Activated T-cell treated with anti-CD3 and anti-CD28 coated beads for 4 hours (primary cell): ENCODE results near the gene PLEK.
A peak's percentile ranks its signal among the peaks of the same experiment; 100 is the strongest.
"Not testable (repeated sequence)": the region's sequence is repeated elsewhere in the genome, so short reads cannot be mapped to it uniquely, and the experiment has no call there.

Experiments
- DNase-seq: peaks from one replicate; pipeline ENCODE4 v3.0.0-alpha.2; 2020

PLEK gene

DNA sequence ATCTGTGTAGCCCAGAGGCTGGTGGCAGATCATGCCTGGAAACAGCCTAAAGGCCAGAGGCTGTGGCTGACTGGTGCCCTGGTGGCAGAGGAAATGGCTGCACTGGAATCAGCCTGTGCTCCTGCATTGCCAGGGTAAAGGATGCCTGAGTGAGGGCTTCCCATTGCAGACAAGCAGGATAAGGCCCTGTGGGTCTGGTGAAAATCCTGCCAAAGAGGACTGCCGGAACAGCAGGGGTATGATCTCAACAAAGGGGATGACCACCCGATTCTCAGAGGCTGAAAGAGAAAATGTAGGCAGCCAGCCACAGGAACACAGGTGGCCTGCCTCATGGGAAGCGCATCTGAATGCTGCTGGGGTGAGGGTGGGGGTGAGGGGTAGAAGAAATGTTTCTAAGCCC, 53.8 kb downstream of the PLEK start:
- no peak for DNase-seq

DNA sequence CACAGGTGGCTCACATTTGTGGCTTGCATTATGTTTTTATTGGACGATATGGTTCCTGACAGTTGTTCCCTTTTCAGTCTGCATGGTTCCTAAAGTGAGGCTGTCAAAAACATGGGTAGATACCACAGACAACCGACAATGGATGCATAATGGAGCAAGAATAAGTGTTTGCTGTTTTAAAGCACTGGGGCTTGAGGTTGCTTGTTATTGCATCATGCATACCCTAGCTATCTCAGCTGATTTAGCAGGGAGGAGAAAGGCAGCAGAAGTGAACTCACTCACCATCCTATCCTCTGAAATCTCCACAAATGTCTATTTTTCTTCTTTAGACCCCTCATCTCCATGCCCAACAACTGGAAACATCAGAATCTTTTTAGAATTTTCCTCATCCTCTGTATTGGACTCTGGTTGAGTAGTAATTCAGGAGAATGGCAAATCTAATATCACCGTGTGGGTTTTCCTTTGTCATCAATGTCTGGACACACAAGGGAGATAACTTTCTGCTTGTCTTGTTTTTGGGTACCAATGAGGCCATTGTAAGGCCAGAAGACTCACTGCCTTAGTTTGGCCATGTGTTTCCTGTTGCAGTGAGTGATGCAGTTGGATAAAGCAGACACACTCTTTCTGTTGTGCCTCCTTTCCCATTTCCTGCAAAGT, 55.3 kb downstream of the PLEK start:
- DNase-seq = no peak

GRCh38 chr2:68423966-68424650, 59.0 kb downstream of the PLEK start:
- no peak for DNase-seq

DNA sequence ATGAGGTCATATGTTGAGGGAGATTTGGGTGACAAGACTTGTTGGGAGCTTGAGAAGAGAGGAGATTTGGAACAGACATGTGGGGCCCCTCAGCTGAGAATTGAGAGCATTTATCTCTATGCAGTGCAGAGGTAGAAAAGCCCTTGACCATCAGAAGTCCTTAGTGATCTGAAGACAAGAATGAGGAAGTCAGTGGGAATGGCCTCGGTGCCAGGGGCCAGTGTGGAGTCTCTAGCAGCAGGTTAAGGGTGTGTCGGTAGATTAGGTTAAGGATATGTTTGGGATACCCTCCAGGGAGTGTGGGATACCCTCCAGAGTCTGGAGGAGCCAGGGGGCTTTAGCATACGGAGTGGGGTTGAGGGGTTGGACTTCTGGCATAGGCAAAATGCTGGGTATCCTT, 60.4 kb downstream of the PLEK start:
- no peak for DNase-seq

DNA sequence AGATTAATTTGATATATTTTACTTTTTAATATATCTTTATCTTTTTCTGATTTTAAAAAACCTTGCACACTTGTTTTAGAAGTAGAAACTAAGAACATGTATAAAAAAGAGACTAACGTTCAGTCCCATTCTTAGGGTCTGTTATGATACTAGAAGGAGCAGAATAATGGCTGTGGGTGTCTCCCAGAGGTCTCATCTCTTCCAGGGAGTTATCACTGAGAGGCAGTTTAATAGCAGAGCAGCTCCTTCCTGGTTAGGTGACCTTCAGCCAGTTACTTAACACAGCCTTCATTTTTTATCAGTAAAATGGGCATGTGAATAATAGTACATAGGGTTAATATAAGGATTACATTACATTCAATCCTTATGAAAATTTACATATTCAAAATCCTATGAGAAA, 61.4 kb downstream of the PLEK start:
- no peak for DNase-seq

DNA sequence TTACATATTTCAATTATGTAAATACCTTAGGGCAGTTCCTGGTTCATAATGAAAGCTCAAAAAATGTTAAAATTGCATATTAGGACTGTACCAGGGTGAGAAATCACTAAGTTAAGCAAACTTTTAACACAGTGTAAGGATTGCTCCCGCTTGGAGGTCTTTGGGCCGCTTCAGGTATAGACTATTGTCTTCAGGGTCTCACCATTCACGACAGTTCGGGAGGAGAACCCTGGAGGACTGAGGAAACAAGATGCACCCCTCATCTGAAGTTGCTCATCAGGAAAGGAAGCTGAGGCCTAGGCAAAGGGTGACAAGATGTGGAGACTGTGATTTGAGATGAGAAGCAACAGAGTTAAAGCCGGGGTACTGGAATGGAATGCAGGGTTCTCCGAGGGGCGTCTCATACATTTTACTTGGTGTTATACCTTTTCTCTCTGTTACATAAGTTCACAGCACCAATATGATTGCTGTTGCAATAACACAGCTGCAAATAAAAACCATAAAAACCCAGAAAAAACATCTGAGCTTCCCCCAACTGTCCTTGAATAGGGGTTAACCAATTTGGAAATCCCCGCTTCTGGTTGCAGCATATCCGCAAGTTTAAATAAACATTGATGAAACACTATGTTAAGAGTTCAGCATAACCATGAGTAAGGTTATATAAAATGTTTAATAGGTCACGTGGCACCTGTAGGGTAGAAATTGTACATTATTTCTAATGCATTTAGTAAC, 61.9 kb downstream of the PLEK start:
- DNase-seq = no peak

DNA sequence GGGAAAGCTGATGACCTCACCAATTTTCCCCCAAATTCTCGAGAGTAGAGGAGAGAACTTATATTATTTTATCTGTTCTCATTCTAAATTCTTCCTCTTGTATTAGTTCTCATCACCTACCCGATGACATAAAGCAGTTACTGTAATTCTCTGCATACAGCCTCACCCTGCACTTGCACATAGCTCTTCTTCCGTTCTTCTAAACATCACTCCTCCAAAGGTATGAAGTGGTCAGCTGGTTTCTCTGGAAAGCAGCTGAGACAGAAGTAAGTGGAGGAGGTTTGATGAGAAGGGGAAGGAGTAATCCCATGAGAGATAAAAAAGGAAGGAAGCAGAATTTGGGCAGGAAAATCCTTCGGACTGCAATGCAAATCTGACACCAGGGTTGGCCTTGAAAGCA, 63.0 kb downstream of the PLEK start:
- no peak for DNase-seq

DNA sequence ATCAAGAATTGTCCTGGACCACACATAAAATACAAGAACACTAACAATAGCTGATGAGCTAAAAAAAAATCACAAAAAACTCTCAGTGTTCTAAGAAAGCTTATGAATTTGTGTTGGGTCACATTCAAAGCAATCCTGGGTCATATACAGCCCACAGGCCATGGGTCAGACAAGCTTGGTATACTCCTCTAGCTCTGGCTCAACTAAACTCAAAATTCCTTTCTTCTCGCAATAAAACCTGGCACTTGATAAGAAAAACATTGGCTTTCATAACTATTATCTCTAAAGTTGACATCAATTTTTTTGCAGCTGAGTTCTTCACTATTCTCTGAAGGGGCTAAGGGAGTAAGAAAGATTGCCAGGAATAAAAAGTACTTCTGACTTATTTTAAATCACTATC, 63.7 kb downstream of the PLEK start:
- DNase-seq = no peak

DNA sequence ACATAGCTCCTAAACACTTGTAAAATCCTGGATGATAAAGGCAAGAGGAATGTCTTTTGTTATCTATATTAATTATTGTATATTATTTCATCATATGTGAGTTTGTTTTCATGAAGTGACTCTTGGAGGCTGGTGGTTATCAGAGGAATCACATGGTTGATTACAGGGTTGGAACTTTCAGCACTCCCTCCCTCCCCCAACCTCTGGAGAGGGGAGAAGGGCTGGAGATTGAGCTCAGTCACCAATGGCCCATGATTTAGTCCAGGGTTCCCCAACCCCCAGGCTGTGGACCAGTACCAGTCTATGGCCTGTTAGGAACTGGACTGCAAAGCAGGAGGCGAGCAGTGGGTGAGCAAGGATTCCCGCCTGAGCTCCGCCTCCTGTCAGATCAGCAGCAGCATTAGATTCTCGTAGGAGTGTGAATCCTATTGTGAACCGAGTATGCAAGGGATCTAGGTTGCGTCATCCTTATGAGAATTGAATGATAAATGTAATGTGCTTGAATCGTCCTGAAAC, 64.3 kb downstream of the PLEK start:
- no peak for DNase-seq

DNA sequence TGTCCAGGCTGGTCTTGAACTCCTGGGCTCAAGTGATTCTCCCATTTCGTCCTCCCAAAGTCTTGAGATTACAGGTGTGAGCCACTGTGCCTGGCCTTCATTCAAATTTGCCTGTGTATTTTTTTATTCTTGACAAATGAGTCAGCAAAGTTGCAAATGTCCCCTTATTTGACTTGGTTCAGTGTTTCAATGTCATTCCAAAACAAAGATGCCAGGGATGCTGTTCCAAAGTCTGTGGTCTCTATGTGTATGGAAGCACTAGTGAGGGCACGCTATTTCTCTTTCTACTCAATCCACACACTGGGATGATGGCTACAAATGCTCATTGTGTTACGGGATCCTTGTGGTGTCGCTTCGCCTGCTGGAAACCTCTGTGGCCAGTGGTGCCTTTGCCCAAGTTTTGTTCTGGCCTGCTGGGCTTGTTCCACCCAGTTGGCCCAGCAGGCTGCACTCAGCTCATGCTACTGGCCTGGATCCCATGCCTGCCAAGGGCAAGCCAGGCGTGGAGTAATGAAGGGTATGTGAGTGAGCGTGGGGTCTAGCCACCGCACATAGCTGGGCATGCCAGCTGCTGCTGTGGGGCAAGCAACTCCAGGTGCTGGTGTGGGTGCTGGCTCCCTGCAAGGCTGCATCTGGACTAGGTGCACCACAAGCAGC, 66.4 kb downstream of the PLEK start:
- DNase-seq = no peak

DNA sequence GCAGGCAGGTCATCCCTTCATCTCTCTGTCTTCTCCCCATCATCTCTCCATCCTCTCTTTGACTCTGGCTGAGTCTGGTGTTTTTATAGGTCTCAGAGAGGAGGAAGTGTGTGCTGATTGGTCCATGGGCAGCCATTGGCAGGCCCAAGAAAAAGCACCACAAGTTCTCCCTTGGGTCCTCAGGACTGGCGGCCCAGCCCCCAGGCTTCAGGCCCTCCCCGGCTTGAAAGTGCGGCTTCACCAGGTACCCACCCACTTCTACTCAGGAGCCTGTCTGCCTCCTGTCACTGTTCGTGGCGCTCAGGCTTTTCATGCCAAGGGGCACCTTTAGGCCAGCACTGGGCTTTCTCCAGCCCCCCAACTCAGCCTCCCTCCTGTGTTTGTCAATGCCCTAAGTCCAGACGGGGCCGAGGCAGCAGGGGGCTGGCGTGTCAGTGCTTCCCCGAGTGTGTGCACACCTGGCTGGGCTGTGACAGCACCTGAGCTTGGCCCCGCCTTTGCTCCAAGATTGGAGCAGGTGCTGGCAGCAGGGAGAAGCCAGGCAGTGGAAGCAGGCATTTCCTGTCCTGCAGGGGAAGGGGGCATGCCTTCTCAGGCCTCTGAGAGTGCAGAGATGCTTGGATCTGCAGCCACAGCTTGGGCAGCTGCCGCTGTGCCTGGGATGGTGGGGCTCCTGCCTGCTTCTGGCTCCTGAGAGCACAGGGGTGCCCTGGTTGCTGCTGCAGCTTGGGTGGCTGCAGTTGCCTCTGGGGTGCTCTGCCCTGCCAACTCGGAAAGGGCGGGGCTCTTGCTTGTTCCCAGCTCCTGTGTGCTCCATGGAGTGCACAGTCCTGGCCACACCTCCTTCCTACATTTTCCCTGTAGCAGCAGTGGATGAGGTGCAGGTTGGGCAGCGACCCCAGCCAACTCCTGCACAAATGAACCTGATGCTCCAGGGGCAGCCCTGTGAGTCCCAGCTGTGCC, 67.9 kb downstream of the PLEK start:
- no peak for DNase-seq

- no peak for DNase-seq
Measured at GRCh38 chr2:68434981-68435380, 69.9 kb downstream of the PLEK start.

GRCh38 chr2:68435615-68436014, 70.5 kb downstream of the PLEK start:
- DNase-seq = no peak

DNA sequence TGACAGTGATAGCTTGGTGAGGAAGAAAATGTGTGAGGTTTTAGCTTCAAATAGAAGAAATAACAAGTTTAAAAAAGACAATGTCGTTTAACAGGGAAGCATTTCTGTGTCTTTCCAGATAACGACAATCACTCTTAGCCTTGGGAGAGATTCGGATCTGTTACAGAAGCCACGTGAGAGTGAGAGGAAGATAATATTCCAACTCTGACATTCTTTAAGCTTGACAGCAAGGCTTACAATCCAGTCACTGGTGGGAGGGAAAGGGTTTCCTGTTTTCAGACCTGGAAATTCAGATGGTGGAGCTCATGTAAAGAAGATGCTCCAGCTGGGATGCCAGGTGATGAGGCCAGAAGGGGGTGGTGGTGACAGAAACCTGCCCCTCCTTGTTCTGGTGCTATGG, 71.2 kb downstream of the PLEK start:
- no peak for DNase-seq

GRCh38 chr2:68438455-68439303, 73.6 kb downstream of the PLEK start:
- DNase-seq = no peak

- DNase-seq = peak; percentile 81
Measured at GRCh38 chr2:68441179-68441993, 76.3 kb downstream of the PLEK start.

DNA sequence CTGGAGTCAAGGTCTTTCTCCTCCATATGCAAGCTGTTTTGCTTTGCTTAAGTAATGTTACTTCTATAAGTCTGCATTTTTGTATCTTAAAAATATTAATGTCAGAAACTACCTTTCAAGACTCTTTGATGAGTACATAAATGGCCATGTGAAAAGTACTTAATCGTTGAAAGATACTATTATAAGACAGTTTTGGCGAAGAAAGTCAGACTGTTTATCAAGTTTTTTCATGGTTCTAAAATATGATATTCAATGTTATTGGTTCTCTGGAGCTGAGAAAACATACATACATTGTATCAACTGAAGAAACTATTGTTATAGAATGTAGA, 76.9 kb downstream of the PLEK start:
- DNase-seq = no peak

DNA sequence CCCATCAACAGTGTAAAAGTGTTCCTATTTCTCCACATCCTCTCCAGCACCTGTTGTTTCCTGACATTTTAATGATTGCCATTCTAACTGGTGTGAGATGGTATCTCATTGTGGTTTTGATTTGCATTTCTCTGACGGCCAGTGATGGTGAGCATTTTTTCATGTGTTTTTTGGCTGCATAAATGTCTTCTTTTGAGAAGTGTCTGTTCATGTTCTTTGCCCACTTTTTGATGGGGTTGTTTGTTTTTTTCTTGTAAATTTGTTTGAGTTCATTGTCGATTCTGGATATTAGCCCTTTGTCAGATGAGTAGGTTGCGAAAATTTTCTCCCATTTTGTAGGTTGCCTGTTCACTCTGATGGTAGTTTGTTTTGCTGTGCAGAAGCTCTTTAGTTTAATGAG, 81.3 kb downstream of the PLEK start:
- DNase-seq = not testable (repeated sequence)
